ENCODE data around the gene ETS2.

The ETS2 gene
- total RNA-seq: 21.7 to 89.0 (median 52.5) reads per million in 4 experiments

- peak; percentile 44 for DNase-seq
These were observed at the start of gene ETS2 for GRCh38 chr21:38805328-38806152. TSS of gene ETS2 (plus strand) at chr21:38805929. CDS start at chr21:38810035, 4,106 bp downstream.

DNA sequence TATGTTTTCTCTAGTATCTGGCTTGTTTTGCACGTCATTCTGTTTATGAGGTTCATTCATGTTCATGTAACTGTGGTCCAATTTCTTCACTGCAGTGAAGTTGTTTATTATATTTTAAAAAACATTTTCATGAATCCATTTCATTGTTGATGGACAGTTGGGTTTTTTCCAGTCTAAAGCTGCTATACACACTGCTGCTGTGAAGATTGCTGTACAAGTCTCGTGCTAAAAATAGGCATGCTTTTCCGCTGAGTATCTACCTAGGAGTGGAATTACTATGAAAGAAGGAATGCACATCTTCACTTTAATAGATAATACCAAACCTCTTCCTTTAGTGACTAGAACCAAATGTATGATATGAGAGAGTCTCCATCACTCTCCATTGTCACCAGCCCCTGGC lies 49.0 kb upstream of the ETS2 start:
- no peak for DNase-seq

DNA sequence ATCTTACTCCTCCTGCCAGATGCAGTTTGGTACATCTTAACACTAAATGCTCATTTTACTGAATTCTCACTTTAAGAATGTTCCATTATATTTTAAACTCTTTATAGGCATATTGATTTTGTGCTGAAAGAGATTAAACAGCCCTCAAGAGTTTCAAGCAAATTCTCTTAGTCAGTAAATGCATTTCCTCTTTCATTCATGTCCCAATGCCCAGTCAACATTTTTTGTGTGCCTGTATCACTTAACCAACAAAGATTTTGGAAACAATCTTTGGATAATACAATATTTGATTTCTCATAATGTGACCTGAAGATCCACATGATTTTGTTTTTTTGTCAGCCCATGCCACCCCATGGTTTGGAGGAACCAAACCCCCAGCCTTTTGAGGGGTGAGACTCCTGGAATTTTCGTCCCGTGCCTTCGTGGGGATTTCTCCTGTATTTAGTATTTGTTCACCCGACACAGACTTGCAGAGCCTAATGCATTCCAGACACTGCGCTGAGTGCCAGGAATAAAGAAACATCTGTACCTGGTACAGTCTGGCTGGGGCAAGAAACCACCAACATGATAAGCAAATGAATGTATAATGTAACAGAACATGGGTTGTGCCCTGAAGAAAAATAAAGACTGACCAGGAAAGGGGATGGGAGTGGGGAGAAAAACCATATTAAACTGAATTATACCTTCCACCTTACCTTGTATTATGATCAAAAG lies 47.1 kb upstream of the ETS2 start:
- no peak for DNase-seq

DNA sequence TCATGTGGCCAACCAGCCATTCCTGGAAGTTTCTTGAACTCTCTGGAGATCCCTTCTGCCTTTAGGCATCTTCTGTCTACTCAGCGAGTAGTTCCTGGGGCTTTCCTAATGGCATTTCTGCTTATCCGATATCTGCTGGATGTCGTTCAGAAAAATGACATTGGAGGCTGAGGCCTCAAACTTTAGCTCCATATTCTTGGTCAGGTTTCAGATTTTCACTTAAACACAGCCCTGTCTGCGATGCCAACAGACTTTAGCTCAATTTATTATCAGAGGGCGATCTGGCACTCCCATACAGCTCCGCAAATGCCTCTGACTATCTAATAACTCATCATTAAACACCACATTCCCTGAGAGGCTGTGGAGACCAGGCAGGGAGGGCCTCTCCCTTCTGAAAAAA lies 46.3 kb upstream of the ETS2 start:
- no peak for DNase-seq

GRCh38 chr21:38760017-38760761 lies 45.5 kb upstream of the ETS2 start:
- DNase-seq: no peak

GRCh38 chr21:38760762-38761155 lies 45.0 kb upstream of the ETS2 start:
- no peak for DNase-seq

- DNase-seq: no peak
These were observed 44.2 kb upstream of the ETS2 start for GRCh38 chr21:38761531-38761930.

DNA sequence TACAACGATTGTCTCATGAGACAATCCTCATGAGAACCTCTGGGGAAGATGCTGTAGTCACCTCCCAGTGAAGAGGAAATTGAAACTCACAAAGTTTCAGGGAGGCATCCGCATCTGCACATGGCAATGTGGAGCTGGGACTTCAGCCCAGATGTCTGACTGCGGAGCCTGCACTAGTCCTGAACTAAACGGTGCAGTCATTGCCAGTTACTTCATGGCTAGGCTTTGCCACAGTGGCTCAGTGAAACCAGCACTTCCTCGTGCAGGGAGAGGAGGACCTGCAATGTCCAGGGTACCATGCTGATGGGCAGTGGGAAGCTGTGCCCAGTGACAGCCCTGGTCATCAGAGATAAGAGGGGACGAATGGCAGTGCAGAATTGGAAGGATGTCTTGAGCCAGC lies 40.7 kb upstream of the ETS2 start:
- no peak for DNase-seq

DNA sequence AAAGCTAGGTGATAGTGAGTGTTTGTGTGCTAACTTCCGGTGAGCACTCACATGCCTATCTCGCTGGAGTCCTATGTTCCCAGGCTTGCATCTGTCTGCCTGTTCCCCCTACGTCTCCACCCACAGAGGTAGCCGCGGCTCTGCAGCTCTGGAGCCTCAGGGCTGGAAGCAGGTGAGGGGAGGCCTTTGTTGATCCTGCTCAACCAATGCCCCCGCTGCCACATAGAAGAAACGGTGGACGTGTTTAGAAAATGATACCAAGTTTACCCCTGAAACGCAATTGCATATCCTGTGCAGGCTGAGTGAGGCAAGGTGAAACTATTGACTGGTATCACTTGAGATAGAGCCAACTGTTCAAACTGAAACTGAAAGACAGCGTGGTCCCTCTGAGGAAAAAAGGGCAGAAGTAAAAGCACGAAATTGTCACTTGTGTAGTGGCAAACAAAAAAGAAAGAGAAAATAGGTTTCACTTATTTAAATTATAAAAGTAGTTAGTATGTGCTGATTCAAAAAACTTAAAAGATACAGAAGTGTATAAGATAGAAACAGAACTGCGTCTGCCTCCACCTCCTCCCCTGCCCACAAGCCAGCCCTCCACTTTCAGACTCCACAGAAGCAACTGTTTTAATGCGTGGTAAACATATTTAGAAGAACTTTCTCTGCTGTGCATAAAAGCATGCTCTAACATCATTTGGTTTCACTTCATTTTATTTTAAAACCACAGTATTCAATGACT lies 38.6 kb upstream of the ETS2 start:
- peak; percentile 18 for DNase-seq

- DNase-seq: no peak
These were observed 37.2 kb upstream of the ETS2 start for GRCh38 chr21:38768471-38769063.

GRCh38 chr21:38769191-38769780 lies 36.4 kb upstream of the ETS2 start:
- no peak for DNase-seq

DNA sequence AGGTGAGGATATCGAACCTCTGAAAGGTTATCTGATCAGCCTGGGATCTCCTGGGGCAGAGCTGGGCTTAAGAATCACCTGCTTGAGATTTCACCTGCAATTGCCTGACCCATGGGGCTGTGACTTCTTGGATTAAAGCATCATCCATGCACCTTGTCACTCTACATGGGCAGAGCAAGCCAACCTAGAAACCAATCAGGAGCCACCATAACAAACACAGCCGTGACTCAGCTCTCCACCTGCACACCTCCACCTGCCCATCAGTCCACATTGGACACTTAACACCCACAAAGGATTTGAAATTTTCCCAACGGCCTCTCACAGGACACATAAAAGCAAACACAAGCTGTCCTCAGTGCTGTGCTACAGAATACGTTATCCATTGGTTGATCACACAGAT lies 35.1 kb upstream of the ETS2 start:
- DNase-seq: no peak

GRCh38 chr21:38771536-38771935 lies 34.2 kb upstream of the ETS2 start:
- no peak for DNase-seq

DNA sequence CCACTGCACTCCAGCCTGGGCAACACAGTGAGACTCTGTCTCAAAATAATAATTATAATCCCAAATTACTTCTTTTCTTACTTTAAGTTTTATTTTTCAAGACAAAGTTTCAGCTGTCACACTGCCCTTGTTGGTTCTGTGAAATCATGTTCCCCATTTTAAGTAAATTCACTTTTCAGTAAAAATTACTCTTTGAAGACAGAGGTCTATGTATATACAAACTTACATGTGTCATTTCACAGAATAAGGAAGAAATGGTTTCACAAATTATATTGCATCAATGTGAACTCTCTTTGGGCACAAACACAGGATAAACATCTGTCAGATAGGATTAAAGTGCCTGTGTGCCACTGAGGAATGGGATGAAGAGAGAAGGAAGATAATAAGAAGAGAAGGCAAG lies 33.1 kb upstream of the ETS2 start:
- DNase-seq: no peak

DNA sequence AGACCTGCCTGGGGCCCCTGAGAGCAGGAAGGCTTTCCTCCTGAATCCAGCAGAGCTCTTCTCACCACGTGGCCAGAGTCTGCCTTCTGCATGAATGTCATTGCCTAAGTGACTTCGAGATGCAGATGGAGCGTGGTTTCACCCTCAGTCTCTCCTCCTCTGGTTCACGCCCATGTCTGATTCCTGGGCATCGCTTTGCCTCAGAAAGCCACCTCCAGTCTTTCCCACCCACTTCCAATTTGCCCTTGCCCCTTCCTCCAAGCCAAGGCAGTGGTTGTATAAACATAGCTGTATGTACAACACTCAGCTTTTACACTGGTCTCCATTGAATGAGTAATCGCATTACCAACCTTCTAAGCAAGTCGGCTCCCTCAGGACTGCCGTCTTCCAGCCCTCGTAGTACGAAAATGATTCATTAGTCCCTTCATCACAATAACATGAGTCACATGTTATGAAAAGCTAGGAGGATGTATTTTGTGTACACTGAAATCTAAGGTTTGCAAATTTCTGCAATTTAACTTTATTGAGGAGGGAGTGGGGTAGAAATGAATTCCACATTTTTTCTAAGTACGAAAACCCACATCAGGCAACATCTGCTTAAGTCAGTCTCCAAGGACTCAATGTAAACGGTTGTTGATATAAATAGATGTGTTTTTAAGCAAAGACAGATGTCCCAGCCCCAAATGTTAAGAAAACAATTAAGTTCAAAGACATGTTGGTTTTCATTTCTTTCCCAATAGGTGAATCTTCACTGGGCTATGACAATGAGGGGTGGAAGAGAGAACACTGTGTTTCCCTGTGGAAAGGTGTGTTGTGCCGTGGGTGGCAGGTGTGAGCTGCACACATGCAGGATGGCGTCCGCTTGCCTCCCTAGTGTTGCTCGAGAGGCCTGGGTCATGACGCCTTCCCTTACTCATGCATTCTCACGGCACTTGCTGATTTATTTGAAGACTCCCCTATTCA lies 32.3 kb upstream of the ETS2 start:
- no peak for DNase-seq

- DNase-seq: no peak
These were observed 31.6 kb upstream of the ETS2 start for GRCh38 chr21:38774152-38774551.

GRCh38 chr21:38774586-38775285 lies 31.0 kb upstream of the ETS2 start:
- DNase-seq: no peak

DNA sequence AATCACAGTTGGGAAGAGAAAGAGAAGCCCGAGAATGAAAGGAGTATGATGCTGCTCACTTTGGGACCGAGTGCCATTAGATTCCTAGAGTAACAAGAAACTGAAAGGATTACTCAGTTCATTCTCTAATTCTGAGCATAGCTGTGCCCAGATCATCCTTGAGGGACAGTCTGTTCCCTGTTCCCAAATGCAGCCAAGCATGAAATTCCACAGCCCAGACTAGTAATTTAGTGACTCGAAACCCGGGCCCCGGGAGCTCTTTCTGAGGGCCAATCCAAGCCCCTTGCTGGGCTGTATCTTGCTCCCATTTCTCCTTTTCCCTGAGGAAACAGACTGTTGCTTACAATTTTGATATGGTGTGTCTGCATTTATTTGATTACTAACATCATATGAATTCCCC lies 30.0 kb upstream of the ETS2 start:
- DNase-seq: no peak

GRCh38 chr21:38777015-38777414 lies 28.7 kb upstream of the ETS2 start:
- no peak for DNase-seq

DNA sequence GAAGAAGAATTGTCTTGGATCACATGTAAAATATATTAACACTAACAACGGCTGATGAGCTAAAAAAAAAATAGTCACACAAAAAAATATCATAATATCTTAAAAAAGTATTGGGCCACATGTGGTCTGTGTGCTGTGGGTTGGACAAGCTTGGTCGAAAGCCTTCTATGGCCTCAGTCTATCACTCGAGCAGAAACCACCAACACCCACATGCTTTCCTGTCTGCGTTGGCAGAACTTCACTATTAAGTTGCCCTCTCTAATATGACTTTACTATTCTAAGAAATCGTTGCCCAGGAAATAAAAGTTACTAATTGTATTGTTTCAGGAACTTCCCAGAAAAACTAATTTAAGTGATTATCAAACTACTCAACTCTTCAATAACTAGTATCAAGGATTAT lies 28.2 kb upstream of the ETS2 start:
- no peak for DNase-seq
